ENCODE measurements around the gene UGT2B10. TPM values are rescaled to one million over a fixed set of nuclear protein-coding genes. Genes with fewer than 3 reads are reported as not detected.

UGT2B10 gene
- total and polyA plus RNA-seq, 9 of the 15 experiments (the other 6 are each of a cell fraction or from before 2014, with no cell fraction given) = 0.18 TPM; not detected in 8

- intact Hi-C loops (cut with micrococcal nuclease) (no loop called here), in situ Hi-C loops (cut with MboI) (no loop called here)
- Histone ChIP-seq H3K27ac (ENCODE audit: extremely low read depth, low read depth, low read length) (no peak overlapping the region), H3K4me3 (no peak overlapping the region), H3K36me3 (ENCODE audit: control insufficient read depth, insufficient read depth, low read length) (no peaks in the 10 kb centered on the region), H3K79me2 (ENCODE audit: control insufficient read depth, insufficient read depth, low read length) (no peaks in the 10 kb centered on the region), H3K4me1 (replicated peaks in 1 of 2; ENCODE audit: control insufficient read depth in 2 of 2, insufficient read depth in 2 of 2, low read length in 2 of 2) (no peaks in the 10 kb centered on the region), H3K9me3 (replicated peaks; ENCODE audit: control insufficient read depth, insufficient read depth, low read depth, low read length) (0 out of 2 replicates have a peak, but pooled peaks cover 3% of the 10 kb centered on the region), H3K9me1 (ENCODE audit: control insufficient read depth, insufficient read depth, low read length) (no peaks in the 10 kb centered on the region), H2AFZ (ENCODE audit: low read depth, low read length) (no peak overlapping the region), H4K20me1 (replicated peaks; ENCODE audit: control insufficient read depth, insufficient read depth, low read length) (no peaks in the 10 kb centered on the region), H3K9ac (ENCODE audit: insufficient read depth in 1 of 2, low read depth in 2 of 2, low read length in 2 of 2) (no peak overlapping the region), H3K4me2 (ENCODE audit: insufficient read depth, low read length) (no peak overlapping the region), H3K27me3 (ENCODE audit: control insufficient read depth in 2 of 2, insufficient read depth in 2 of 2, low read length in 2 of 2) (no peaks in the 10 kb centered on the region)
- WGBS (ENCODE audit: insufficient coverage, low coverage, missing lambda C conversion rate) = 24% methylated on average over 1 of the region's 1 CpG
- BruUV-seq (replicated peaks) = no TSS peak
- CTCF ChIA-PET (ENCODE audit: low intra/inter-chr PET ratio) = no interaction called here
- ATAC-seq (no peak), FAIRE-seq (no peak), DNase-seq (ENCODE audit: extremely low read depth in 1 of 4, low spot score in 3 of 4) (no peak)
- TF ChIP-seq ZNF407 (IDR thresholded peaks at IDR 0.05; ENCODE audit: low read depth) (no peak), ZNF57 (CRISPR knock-in tag; IDR thresholded peaks at IDR 0.05) (no peak), RHOXF2B (CRISPR knock-in tag; conservative IDR thresholded peaks at IDR 0.05) (no peak), ZNF3 (CRISPR knock-in tag; IDR thresholded peaks at IDR 0.05) (no peak), ZNF316 (IDR thresholded peaks at IDR 0.05) (peak; percentile 71), C11orf30 (IDR thresholded peaks at IDR 0.05; ENCODE audit: low read depth) (peak; percentile 41; the same call in 1 of the 2 replicates), MAFF (IDR thresholded peaks at IDR 0.05; ENCODE audit: low read length) (peak; percentile 39; the same call in 1 of the 2 replicates), ZNF766 (CRISPR knock-in tag; conservative IDR thresholded peaks at IDR 0.05) (0 out of 2 replicates have a peak, but pooled peaks have one; percentile 38), MECOM (CRISPR knock-in tag; IDR thresholded peaks at IDR 0.05) (no peak), SMAD4 (CRISPR knock-in tag; conservative IDR thresholded peaks at IDR 0.05) (no peak), MAFG (tag; conservative IDR thresholded peaks at IDR 0.05) (0 out of 2 replicates have a peak, but pooled peaks have one; percentile 13)
- POLR2A ChIA-PET = no interaction called here
Measured at GRCh38 chr4:68859655-68860054, 43.9 kb downstream of the UGT2B10 start.
